ENCODE data around the gene SLC9A4.

Gene SLC9A4, protein sequence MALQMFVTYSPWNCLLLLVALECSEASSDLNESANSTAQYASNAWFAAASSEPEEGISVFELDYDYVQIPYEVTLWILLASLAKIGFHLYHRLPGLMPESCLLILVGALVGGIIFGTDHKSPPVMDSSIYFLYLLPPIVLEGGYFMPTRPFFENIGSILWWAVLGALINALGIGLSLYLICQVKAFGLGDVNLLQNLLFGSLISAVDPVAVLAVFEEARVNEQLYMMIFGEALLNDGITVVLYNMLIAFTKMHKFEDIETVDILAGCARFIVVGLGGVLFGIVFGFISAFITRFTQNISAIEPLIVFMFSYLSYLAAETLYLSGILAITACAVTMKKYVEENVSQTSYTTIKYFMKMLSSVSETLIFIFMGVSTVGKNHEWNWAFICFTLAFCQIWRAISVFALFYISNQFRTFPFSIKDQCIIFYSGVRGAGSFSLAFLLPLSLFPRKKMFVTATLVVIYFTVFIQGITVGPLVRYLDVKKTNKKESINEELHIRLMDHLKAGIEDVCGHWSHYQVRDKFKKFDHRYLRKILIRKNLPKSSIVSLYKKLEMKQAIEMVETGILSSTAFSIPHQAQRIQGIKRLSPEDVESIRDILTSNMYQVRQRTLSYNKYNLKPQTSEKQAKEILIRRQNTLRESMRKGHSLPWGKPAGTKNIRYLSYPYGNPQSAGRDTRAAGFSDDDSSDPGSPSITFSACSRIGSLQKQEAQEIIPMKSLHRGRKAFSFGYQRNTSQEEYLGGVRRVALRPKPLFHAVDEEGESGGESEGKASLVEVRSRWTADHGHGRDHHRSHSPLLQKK

DNA sequence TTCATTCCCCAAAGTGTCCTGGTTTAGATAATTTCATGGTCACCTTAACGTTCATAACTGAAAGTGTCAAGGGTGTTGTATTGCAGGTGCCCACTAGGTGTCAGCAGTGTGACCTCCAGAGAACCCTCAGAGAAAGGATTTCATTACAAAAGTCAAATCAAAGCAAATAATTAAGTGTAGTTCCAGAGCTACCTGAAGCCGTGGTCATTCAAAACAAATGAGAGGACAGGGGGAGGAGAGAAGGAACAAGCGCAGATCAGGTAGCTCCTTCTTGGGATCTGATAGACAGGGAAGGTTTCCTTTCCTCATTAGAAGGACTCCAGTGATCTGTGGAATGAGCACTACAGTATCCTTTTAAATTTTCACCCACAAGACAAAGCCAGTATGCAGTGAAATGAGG, at the start of gene SLC9A4:
SLC9A4 (plus strand) TSS at position 207 of the 400 bp plus-strand sequence. CDS start 534 bp downstream, outside the sequence.
- peak; percentile 32 for DNase-seq

DNA sequence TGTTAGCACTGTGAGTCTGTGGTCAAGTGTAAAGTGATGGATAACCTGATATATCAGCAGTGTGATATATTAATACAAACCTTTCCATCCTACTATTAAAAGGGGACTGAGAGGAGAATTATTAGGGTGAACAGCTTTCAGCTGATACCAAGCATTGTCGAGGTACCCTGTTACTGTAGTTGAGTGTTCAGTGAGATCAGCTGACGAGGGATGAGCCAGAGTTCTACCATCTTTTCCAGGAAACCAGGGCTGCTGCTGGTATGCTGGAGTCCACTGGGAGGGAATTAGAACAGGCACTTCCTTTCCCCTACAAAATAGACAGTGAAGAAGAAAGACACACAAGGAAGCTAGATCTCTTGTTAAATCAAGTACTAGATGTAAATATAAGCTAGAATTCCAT, 49.7 kb upstream of the SLC9A4 start:
- no peak for DNase-seq

DNA sequence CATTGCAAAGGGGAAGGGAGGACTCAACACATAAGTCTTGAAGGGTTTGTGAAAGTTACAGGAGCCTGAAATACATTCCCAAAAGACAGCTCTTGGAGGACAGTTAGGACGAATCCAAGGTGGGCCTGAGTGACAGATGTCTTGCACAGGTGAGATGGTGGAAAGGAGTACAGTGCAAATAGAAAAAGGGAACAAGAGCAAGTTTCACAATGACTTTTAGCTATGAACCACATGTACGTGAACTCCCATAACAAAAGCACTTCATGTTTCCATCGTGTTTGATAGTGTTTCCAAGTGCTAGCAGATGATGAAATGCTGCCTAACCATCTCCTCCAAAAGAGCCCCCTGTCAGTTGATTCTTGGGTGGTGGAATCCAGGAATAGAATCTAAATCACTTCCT, 48.3 kb upstream of the SLC9A4 start:
- DNase-seq, result no peak

DNA sequence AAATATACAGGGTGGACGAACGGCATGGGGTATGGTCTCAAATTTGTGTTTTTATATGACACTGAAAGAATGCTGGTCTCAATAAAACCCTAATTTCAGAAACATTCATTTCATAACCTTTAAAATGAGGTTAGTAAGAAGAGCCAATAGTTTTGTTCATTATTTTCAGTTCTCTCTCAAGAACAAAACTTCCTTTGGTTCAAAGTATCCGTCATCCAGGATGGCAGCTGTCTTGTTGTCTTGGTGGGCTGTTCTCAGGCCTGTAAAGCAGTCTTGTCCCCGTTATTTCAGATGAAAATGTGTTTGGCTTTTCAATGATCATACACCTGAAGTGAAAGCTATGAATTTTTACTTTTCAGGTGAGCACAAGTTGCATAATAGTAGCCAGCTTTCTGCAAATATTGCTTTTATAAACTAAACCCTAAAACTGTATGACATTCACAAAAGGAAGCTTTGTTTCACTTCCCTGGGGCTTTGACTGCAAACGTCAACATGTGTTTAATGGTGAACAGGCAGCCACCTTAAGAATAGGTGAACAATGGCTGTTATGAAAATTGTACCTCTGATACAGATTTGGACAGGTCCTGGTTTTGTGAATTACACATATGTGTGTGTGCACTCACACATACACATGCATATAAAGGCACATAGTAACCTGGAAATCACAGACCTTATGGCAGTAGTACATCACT, 47.4 kb upstream of the SLC9A4 start:
- DNase-seq, result no peak

DNA sequence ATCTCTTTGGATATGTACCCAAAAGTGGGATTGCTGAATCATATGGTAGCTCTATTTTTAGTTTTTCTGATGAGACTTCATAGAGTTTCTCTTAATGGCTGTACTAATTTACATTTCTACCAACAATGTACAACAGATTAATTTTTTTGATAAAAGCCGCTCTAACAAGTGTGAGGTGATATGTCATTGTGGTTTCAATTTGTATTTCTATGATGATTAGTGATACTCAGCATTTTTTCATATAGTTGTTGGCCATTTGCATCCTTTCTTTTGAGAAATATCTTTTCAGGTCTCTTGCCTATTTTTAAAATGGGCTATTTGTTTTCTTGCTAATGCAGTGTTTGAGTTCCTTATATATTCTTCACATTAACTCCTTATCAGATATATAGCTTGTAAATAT, 45.8 kb upstream of the SLC9A4 start:
- DNase-seq, result no peak

DNA sequence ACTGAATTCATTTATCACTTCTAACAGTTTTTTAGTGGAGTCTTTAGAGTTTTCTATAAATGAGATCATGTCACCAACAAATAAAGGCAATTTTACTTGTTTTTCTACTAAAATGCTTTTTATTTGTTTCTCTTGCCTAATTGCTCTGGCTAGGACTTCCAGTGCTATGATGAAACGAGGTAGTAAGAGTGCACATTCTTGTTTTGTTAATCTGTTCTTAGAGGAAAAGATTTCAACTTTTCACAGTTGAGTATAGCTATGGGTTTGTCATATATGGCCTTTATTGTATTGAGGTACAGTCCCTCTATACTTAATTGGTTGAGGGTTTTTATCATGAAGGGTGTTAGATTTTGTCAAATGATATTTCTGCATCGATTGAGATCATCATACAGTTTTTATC, 44.5 kb upstream of the SLC9A4 start:
- DNase-seq, result no peak

DNA sequence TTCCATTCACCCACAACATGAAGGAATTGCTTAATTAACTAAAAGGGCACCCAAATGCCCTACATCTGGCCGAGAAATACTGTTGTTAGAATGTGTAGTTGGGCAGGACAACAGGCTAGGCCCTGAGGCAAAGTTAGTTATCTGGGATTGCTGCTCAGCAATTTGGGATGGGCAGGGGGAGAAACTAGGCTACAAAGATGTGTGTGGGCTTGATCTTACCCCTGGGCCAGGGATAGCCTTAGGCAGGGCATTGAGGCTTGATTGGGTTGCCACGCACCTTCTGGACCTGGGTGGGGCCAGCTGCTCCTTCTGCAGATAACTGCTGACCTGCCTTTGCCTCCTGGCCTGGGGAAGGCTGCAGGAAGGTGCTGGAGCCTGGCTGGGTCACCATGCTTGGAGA, 40.6 kb upstream of the SLC9A4 start:
- DNase-seq, result no peak

DNA sequence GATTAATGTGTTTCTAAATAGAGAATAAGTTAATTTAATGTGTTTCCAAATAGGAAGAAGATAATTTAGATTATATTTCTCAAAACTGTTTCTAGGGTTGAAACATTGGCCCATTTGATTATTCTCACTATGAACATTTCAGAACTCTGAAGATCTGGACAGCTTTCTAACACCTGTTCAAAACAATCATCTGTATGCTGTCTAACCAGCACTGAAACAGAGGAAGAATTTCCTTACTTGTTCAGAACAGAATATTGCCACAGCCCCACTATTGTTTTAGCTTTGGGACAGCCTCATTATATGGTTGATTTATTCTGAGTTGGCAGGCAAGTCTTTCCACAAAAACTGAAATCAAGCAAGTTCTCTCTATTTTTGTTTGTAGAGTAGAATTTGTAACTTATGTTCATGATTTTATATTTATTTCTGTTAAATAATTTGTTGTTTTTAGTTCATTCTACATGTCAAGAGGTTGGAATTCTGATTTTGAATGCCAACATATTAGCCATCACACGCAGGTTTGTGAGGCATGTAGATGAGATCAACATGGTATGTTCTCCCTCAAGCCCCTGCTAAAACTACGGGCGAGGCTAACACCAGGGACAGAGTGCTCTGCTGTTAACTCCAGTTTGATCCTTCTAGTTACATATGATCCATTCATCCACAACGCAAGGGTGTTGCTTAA, 38.9 kb upstream of the SLC9A4 start:
- DNase-seq, result no peak

DNA sequence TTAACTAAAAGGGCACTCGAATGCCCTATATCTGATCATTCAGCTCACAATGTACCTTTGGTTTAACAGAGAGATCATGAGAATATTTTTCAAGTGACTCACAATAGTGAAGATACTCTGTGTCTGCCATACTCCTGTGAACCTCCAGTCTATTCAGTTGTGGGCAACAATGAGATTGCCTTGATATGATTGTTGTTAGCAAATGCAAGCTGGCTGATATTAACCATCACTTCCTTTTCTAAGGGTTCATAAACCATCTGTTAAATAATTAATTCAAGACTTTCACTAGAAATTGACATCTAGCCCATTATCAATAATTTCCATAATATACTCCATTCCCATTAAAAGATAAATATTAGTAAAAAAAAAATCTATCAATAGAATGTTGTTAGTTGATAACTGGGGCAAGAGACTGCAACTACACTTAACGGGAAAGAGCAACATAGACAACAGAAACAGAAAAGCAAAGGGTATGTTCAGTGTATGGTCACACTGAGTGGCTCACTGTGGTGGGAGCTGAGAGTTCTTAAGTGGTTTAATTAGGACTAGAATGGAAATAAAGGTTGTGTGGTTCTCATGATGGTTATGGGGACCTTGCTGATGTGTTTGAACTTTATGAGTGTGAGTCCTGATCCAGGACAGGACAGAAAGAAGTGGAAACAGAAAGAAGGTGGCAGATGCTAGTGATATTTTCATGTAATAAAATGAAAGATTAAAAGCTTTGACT, 38.2 kb upstream of the SLC9A4 start:
- peak; percentile 17 for DNase-seq

DNA sequence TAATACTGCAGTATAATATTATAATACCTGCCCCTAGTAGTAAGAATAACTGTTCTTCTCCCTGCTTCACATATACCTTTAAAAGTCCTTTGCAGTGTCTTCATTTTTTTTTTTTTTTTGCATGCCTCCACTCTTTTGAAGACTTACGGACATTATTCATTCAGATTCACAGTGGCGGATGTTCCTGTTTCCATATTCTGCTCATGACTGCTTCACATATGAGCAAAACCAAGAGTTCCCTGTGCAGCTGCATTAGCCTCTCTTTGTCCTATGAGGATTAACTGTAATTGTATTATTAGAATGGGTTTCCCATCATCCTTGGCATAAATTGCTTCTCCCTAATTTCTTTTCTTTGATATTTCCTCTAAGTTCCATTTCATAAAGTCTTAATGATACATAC, 37.3 kb upstream of the SLC9A4 start:
- DNase-seq, result no peak

DNA sequence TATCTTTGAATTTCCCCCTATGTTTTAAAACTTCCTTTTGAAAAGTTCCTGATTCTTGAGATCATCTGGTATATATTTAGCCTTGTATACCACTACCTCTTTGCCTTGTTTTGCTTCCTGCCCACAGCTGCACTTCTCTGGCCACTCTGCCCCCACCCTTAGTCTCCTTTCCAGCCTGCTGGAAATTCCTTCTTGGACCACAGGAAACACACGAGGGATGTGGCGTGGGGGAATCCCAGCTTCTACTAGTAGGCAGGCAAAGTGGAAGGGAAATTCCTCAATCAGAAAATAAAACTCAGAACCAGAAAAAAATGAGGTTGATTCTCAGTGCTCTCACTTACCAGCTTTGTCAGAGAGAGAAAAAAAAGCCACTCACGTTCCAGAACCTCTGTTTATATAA, 36.7 kb upstream of the SLC9A4 start:
- DNase-seq, result peak; percentile 28

DNA sequence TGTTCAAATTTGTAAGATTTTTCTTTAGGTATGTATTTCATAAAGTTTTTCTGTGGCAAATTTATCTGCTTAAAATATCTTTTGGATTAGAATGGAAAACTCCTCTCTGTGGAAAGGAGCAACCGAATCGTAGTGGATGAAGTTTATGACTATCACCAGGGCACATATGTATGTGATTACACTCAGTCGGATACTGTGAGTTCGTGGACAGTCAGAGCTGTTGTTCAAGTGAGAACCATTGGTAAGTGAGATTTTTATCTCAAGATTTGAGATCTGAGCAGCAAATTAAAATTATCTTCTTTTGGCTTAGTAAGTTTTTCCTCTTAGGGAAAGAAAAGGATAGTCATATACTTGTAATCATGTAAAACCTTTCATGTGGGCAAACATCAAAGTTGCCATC, 35.9 kb upstream of the SLC9A4 start:
- no peak for DNase-seq

DNA sequence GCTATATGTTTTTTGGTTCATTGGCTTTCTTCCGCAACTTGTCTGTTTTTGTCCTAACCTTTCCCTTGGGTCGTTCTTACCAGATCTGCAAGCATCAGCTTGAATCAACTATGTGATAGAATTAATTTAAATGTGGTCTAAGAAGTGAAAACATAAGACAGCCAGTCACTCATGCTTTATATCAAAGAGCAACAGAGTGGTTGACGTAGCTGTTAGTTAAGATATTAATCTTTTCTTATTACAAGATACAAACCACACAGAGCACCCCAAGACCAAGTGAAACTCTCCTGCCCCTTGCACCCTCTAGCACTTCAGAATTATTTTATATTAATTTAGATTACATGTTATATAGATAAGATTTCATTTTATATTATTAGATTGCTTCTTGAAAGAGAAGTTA, 34.9 kb upstream of the SLC9A4 start:
- DNase-seq, result no peak

DNA sequence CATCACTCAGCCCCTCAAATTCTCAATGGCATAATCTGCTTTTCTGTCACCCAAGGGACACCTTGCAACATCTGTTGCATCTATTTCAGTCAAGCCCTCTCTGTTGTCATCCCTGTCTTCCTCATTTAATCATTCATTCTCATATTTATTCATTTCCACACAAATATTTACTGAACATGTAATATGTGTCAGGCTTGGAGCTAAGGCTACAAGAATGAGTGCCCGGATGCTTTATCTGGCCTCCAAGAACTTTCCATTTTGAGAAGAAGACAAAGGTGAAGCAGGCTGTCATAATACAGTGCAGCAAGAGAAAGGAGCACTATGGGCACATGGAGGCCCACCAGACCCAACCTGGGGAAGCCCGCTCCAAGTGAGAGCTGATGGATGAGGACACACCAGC, 34.4 kb upstream of the SLC9A4 start:
- no peak for DNase-seq

DNA sequence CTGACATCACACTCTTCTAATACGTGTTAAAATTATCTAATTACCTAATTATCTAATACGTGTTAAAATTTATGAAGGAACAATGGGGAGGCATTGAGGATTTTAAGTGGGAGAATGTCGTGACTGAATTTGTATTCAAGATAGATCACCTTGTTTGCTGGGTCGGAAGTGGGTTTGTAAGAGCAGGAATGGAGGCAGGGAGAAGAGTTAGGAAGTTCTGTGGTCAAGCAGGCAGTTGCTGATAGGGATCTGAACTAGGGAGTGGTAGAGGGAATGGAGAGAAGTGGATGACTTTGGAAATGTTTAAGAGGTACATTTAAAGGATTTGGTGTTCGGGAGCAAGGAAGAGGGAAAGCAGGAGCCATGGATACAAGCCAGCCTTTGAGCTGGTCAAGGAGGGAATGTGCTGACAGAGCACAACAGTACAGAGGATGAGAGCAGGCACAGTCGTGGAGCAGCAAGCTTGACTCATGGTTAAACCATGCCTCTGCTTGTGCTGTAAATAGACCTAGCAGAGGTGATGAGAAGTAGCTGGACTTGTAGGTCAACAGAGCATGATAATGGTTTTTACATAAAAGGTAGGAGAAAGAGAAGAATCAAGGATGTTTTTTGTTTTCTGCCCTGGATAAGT, 33.8 kb upstream of the SLC9A4 start:
- DNase-seq, result peak; percentile 88

DNA sequence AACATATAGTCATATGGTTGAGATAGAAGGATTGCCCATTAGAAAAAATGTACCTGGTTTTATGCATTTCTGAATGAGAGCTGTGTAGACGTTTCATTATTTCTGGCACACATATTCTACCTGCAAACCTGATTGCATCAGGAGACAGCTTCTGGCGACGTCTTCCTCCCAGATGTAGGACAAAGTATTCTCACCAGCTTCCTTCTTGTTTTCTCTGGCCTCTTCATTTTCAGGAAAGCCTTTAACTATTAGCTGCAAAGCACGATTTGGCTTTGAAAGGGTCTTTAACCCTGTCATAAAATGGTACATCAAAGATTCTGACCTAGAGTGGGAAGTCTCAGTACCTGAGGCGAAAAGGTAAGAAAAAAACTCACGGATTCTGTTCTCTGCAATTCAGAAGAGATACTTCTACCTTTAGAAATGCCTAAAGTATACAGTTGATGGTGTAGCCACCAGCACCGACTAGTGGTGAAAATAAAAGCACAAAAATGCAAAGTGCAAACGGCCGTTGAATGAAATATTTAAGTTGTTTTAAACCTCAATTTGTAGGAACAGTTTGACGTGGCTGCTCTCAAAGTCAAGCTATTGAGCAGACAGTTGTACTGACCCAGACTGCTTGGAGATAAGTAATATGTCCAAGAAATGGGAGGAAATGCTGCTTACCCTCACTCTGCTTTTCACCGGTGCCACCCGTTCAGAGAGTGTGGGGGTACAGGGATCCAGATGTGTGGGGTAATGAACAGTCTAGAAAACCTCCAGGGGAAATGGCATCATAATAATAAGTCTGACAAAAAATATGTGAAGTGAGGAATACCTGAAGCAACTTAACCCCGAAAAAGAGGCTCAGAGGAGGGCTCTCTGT, 29.8 kb upstream of the SLC9A4 start:
- peak; percentile 40 for DNase-seq

DNA sequence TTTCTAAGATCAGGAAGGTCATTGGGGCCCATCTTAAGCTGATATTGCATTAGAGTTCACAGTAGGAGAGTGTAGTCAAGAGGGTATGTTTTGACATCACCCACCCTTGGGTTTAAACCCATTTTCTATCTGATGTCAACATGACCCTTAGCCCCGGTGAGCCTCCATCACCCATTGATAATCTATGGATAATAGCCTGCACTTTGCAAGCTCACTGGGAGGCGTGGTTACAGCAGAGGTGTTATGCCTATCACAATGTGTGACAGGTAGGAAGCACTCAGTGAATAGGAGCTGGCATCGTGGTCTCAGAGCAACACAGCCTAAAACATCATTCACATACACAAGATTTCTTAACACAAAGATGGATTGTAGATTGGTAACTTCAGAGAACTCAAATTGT, 28.8 kb upstream of the SLC9A4 start:
- no peak for DNase-seq

DNA sequence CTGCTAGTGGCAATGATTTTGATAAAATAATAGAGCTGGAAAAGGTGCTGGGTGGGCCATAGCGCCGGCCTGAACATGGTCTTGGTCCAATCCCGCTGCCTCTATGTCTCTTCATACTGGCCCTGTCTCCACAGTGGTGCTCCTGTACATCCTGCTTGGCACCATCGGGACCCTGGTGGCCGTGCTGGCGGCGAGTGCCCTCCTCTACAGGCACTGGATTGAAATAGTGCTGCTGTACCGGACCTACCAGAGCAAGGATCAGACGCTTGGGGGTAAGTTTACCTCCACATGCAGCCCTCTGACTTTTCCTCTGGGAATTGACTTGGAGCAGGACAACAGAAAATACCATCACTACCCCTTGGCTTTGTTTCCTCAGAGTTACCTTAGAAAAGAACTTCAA, 26.1 kb upstream of the SLC9A4 start:
- DNase-seq, result no peak

DNA sequence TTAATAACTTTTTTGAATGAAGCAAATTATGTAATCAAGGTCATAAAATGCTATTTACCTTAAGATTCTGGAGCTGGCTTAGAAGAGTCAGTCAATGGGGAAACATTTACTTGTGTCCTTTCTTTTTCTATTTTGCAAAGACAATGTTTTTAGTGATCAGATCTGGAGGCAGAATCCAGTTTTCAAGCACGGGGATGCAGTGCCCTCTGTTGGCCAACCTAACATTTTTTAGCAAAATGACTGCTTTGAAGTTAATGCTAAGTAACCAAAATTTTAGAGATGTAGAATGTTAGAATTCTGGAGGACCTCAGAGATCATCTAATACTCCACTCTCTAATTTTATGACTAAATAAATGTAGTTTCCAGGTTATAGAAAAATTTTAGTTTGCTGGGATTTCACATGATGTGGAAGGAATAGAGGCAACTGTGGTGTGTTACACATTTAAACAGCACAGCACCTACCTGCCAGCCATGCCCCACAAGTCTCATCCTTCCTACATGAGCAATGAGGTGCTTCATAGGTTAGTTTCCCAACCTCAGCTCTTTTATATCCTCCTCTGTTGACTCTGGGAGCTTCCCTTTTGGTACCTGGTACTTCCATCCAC, 23.6 kb upstream of the SLC9A4 start:
- DNase-seq, result peak; percentile 35

DNA sequence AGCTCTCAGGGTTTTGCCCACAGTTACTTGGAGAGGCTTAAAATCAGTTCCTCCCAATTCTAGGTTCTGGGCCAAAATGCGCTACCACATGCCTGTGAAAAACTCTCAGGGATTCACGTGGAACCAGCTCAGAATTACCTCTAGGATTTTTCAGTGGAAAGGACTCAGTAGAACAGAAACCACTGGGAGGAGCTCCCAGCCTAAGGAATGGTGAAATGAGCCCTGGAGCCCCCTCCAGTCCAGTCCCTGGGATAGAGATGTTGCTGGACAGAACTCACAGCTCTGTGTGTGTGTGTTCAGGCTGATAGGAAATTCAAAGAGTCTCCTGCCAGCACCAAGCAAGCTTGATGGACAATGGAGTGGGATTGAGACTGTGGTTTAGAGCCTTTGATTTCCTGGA, 21.1 kb upstream of the SLC9A4 start:
- DNase-seq, result no peak

DNA sequence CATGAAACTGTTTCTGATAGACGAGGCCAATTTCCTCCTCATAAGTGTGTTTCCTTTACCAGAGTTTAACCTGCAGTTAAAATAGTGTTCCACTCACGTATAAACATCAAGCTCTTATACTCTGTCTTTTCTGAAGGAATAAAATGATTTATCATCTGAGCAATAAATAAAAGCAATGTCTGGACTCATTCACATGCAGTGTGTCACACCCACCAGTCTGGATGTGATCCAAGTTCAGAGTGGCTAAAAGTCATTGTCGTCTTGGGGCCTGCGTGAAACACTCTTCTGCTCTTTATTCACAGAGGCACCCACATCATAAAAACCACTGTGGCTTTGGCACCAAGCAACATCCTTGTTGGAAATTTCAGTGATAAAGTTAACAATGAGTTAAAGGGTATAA, 19.5 kb upstream of the SLC9A4 start:
- no peak for DNase-seq

Data from kidney glomerular epithelial cell (primary cell).